Endodermal cell (in vitro differentiated cells): Measurements from ENCODE around the gene ERC1. TPM values are rescaled to one million over a fixed set of nuclear protein-coding genes. Genes with fewer than 3 reads are reported as not detected.

Experiments used
- DNase-seq: peaks from one replicate; pipeline ENCODE4 v3.0.0-alpha.2; 2017
- H3K27ac ChIP-seq: 2 replicates; pipeline ENCODE4 v1.5.1; 2013; ENCODE audit warnings: mild to moderate bottlenecking, low read depth, low read length, moderate library complexity
- H3K27me3 ChIP-seq: 2 replicates; pipeline ENCODE4 v1.6.1; 2013; ENCODE audit warnings: mild to moderate bottlenecking, low read length, moderate library complexity; ENCODE audit not compliant: insufficient read depth, control insufficient read depth, poor library complexity, severe bottlenecking
- H3K36me3 ChIP-seq: 2 replicates; pipeline ENCODE4 v1.7.0; 2013; ENCODE audit warnings: mild to moderate bottlenecking, low read length, moderate library complexity; ENCODE audit not compliant: control insufficient read depth, insufficient read depth
- H3K4me1 ChIP-seq: one replicate; pipeline ENCODE4 v1.7.0; 2013; ENCODE audit warnings: low read length; ENCODE audit not compliant: control insufficient read depth, insufficient read depth
- H3K4me3 ChIP-seq: 2 replicates; pipeline ENCODE4 v1.5.1; 2013; ENCODE audit warnings: mild to moderate bottlenecking, low read length, moderate library complexity
- H3K9ac ChIP-seq: 2 replicates; pipeline ENCODE4 v1.6.1; 2013; ENCODE audit warnings: mild to moderate bottlenecking, low read length, moderate library complexity; ENCODE audit not compliant: poor library complexity, severe bottlenecking; ENCODE audit errors: extremely low read depth
- H3K9me3 ChIP-seq: 2 replicates; pipeline ENCODE4 v1.6.1; 2013; ENCODE audit warnings: mild to moderate bottlenecking, low read length, moderate library complexity; ENCODE audit not compliant: control insufficient read depth
- H3K27ac Mint-ChIP-seq: 2 replicates; pipeline ENCODE4 v1.8.0; 2020; ENCODE audit warnings: mixed read lengths
- H3K27me3 Mint-ChIP-seq: 2 replicates; pipeline ENCODE4 v1.8.0; 2021; ENCODE audit warnings: mild to moderate bottlenecking, mixed read lengths; ENCODE audit not compliant: insufficient read depth
- H3K36me3 Mint-ChIP-seq: 2 replicates; pipeline ENCODE4 v1.8.0; 2020; ENCODE audit warnings: low read depth, mixed read lengths
- H3K4me1 Mint-ChIP-seq: 2 replicates; pipeline ENCODE4 v1.8.0; 2020; ENCODE audit warnings: mixed read lengths
- H3K4me3 Mint-ChIP-seq: 2 replicates; pipeline ENCODE4 v1.8.0; 2020; ENCODE audit warnings: mild to moderate bottlenecking, moderate library complexity, mixed read lengths
- H3K9me3 Mint-ChIP-seq: 2 replicates; pipeline ENCODE4 v1.8.0; 2020; ENCODE audit warnings: mild to moderate bottlenecking, mixed read lengths
- CTCF ChIP-seq: fragments of 200-600 bp; sonication (generic); conservative IDR thresholded peaks from 2 replicates; pipeline ENCODE4 v1.5.0; 2021; ENCODE audit warnings: antibody characterized with exemption, mild to moderate bottlenecking
- WGBS, 2 experiments: methylation state at CpG; one replicate each; pipeline versions ENCODE4 v1.1.5 to v1.1.7; 2013; ENCODE audit warnings: missing lambda C conversion rate in 2 of 2, mixed read lengths in 1 of 2; ENCODE audit not compliant: insufficient coverage in 1 of 2, insufficient read length in 1 of 2; 5-methylcytosine and 5-hydroxymethylcytosine counted together
- total RNA-seq, 2 donors: library from RNA; stranded (reverse); fragmentation: NEBNext Ultra II Directional in 1 of 2; extraction: Animal tissue kit (Norgen Biotek cat#: 25700) in 1 of 2; gene quantifications; 2 replicates in 1 of 2; 3 replicates in 1 of 2; pipeline ENCODE4 v1.2.1, GENCODE V29; 2021

The ERC1 gene
- total RNA-seq, 2 donors from 2014 or later = 60.6 to 159 TPM

- Histone ChIP-seq H3K4me3 (no peak overlapping the region), H3K27ac (no peak overlapping the region), H3K4me1 (no peaks in the 10 kb centered on the region), H3K27me3 (no peaks in the 10 kb centered on the region), H3K9ac (no peak overlapping the region), H3K36me3 (no peaks in the 10 kb centered on the region), H3K9me3 (no peaks in the 10 kb centered on the region)
- no peak overlapping the region for H3K4me3 Mint-ChIP-seq
- H3K27me3 Mint-ChIP-seq = peaks cover 4% of the 10 kb centered on the region
- no peaks in the 10 kb centered on the region for H3K4me1 Mint-ChIP-seq
- H3K36me3 Mint-ChIP-seq = no peaks in the 10 kb centered on the region
- no peak overlapping the region for H3K27ac Mint-ChIP-seq
- 95% methylated on average over 16 of the region's 16 CpGs for WGBS, 2 experiments
- TF ChIP-seq CTCF = no peak
- DNase-seq = no peak
- H3K9me3 Mint-ChIP-seq = peaks cover 5% of the 10 kb centered on the region
Measured at GRCh38 chr12:1504304-1504894, 513.4 kb downstream of the ERC1 start.

- H3K36me3 Mint-ChIP-seq = no peaks in the 10 kb centered on the region
- no peak for TF ChIP-seq CTCF
- Histone ChIP-seq H3K4me3 (no peak overlapping the region), H3K27me3 (no peaks in the 10 kb centered on the region), H3K27ac (no peak overlapping the region), H3K9me3 (no peaks in the 10 kb centered on the region), H3K4me1 (no peaks in the 10 kb centered on the region), H3K36me3 (no peaks in the 10 kb centered on the region), H3K9ac (no peak overlapping the region)
- H3K27me3 Mint-ChIP-seq = peaks cover 4% of the 10 kb centered on the region
- 86 to 92% methylated on average over 5 to 14 of the region's 14 CpGs for WGBS, 2 experiments
- DNase-seq = no peak
- no peaks in the 10 kb centered on the region for H3K4me1 Mint-ChIP-seq
- H3K9me3 Mint-ChIP-seq = peaks cover 2% of the 10 kb centered on the region
- no peak overlapping the region for H3K27ac Mint-ChIP-seq
- H3K4me3 Mint-ChIP-seq = no peak overlapping the region
Measured at GRCh38 chr12:1504895-1505311, 513.9 kb downstream of the ERC1 start.

GRCh38 chr12:1505576-1505975 is 514.6 kb downstream of the ERC1 start:
- Mint-ChIP-seq H3K4me3 (no peak overlapping the region), H3K4me1 (no peaks in the 10 kb centered on the region)
- no peak overlapping the region for H3K27ac ChIP-seq

More at GRCh38 chr12:1505576-1505975, 514.6 kb downstream of the ERC1 start:
- Mint-ChIP-seq H3K36me3 (no peaks in the 10 kb centered on the region), H3K27ac (no peak overlapping the region), H3K9me3 (no peaks in the 10 kb centered on the region), H3K27me3 (peaks cover 7% of the 10 kb centered on the region)
- no peaks in the 10 kb centered on the region for H3K9me3 ChIP-seq
- 92 to 93% methylated on average over 7 to 10 of the region's 10 CpGs for WGBS, 2 experiments
- H3K27me3 ChIP-seq = no peaks in the 10 kb centered on the region
- no peaks in the 10 kb centered on the region for H3K36me3 ChIP-seq
- peak; percentile 51 for TF ChIP-seq CTCF
- no peak for DNase-seq
- no peak overlapping the region for H3K9ac ChIP-seq
- H3K4me1 ChIP-seq = no peaks in the 10 kb centered on the region
- no peak overlapping the region for H3K4me3 ChIP-seq
